K562 (cell line): ENCODE measurements around the gene TREX2. TPM values are rescaled to one million over a fixed set of nuclear protein-coding genes. Genes with fewer than 3 reads are reported as not detected.

ENCODE experiments used
- ATAC-seq: fragments of 200-7000 bp; cut with Tn5 transposase; 3 replicates; pipeline ENCODE4 v1.9.1; 2020; ENCODE audit warnings: moderate library complexity
- BruUV-seq: library from RNA; stranded (reverse); fragments of 400-500 nt; replicated peaks from 2 replicates; lab custom pipeline; 2021; lab: Mats Ljungman, UMichigan
- CTCF ChIA-PET: fragments of 300-600 bp; formaldehyde crosslinking; extraction: SDS; loops from one replicate; lab custom pipeline; 2021; ENCODE audit warnings: low intra/inter-chr PET ratio; lab: Yijun Ruan, JAX
- POLR2A ChIA-PET: fragments of 300-600, 350-650 bp; sonication (Branson Sonifier 250); formaldehyde crosslinking; extraction: SDS; loops from one replicate; lab custom pipeline; 2021; ENCODE audit warnings: antibody characterized with exemption, inconsistent platforms; lab: Yijun Ruan, JAX
- DNase-seq, 4 experiments: peaks; one replicate each; pipeline versions ENCODE4 v3.0.0 to v3.0.0-alpha.2; 2011 to 2018; ENCODE audit warnings: low spot score in 3 of 4, mixed read lengths in 3 of 4; ENCODE audit errors: extremely low read depth in 1 of 4
- FAIRE-seq: peaks from 2 replicates; lab custom pipeline; 2011; peaks lifted over from hg19 to GRCh38; lab: Jason Lieb, UNC
- H2AFZ ChIP-seq: 2 replicates; pipeline ENCODE4 v1.6.0; 2011; ENCODE audit warnings: low read depth, low read length, control low read depth, inconsistent platforms
- H3K27ac ChIP-seq: fragments of 200-600 bp; 3 replicates; pipeline ENCODE4 v1.8.0; 2011; ENCODE audit warnings: low read depth, mild to moderate bottlenecking, control low read depth, inconsistent platforms, low read length, moderate library complexity, mixed read lengths; ENCODE audit errors: extremely low read depth
- H3K27me3 ChIP-seq, 2 experiments: fragments of 300-600 bp in 1 of 2; 2 replicates in 1 of 2; 3 replicates in 1 of 2; pipeline versions ENCODE4 v1.6.0 to v1.8.0; 2011; ENCODE audit warnings: inconsistent platforms in 2 of 2, low read length in 2 of 2, mild to moderate bottlenecking in 1 of 2, mixed read lengths in 1 of 2, moderate library complexity in 1 of 2; ENCODE audit not compliant: control insufficient read depth in 2 of 2, insufficient read depth in 2 of 2
- H3K36me3 ChIP-seq: fragments of 300-600 bp; 3 replicates; pipeline ENCODE4 v1.8.0; 2011; ENCODE audit warnings: mild to moderate bottlenecking, low read length, inconsistent platforms; ENCODE audit not compliant: control insufficient read depth, insufficient read depth
- H3K4me1 ChIP-seq, 2 experiments: fragments of 200-600 bp in 1 of 2; replicated peaks in 1 of 2; 2 replicates in 1 of 2; 3 replicates in 1 of 2; pipeline versions ENCODE4 v1.5.1 to v1.8.0; 2011; ENCODE audit warnings: inconsistent platforms in 2 of 2, low read length in 2 of 2, mild to moderate bottlenecking in 1 of 2, mixed read lengths in 1 of 2, moderate library complexity in 1 of 2; ENCODE audit not compliant: control insufficient read depth in 2 of 2, insufficient read depth in 2 of 2
- H3K4me2 ChIP-seq: 2 replicates; pipeline ENCODE4 v1.6.1; 2011; ENCODE audit warnings: low read length, control low read depth, inconsistent platforms, mixed read lengths; ENCODE audit not compliant: insufficient read depth
- H3K4me3 ChIP-seq: fragments of 200-600 bp; sonication (generic), shearing (Covaris generic); 2 replicates; pipeline ENCODE4 v1.5.1; 2016; ENCODE audit warnings: control low read depth, inconsistent platforms
- H3K79me2 ChIP-seq: fragments of 200-600 bp; 3 replicates; pipeline ENCODE4 v1.8.0; 2011; ENCODE audit warnings: low read length, inconsistent platforms; ENCODE audit not compliant: control insufficient read depth, insufficient read depth
- H3K9ac ChIP-seq, 2 experiments: 2 replicates each; pipeline versions ENCODE4 v1.6.0 to v1.6.1; 2011; ENCODE audit warnings: low read depth in 2 of 2, low read length in 2 of 2, control low read depth in 1 of 2, inconsistent platforms in 1 of 2, mild to moderate bottlenecking in 1 of 2, mixed read lengths in 1 of 2; ENCODE audit not compliant: insufficient read depth in 1 of 2
- H3K9me1 ChIP-seq: one replicate; pipeline ENCODE4 v1.6.0; 2011; ENCODE audit warnings: inconsistent platforms, mild to moderate bottlenecking, low read length, moderate library complexity; ENCODE audit not compliant: control insufficient read depth, insufficient read depth
- H3K9me3 ChIP-seq: replicated peaks from 2 replicates; pipeline ENCODE4 v1.5.1; 2011; ENCODE audit warnings: low read depth, low read length, inconsistent platforms; ENCODE audit not compliant: control insufficient read depth, insufficient read depth
- H4K20me1 ChIP-seq: replicated peaks from 2 replicates; pipeline ENCODE4 v1.6.1; 2011; ENCODE audit warnings: low read length, inconsistent platforms, mixed read lengths; ENCODE audit not compliant: control insufficient read depth, insufficient read depth
- SFPQ ChIP-seq: fragments of 200-400 bp; formaldehyde crosslinking; IDR thresholded peaks from 2 replicates; pipeline ENCODE4 v1.6.1; 2017; ENCODE audit warnings: mild to moderate bottlenecking, low read depth, low read length, moderate library complexity
- WGBS: fragments of 100-300 bp; shearing (Covaris generic); methylation state at CpG from one replicate; pipeline ENCODE4 v1.1.6; 2016; ENCODE audit warnings: low coverage, mixed read lengths; ENCODE audit not compliant: insufficient coverage; ENCODE audit errors: missing lambda C conversion rate; 5-methylcytosine and 5-hydroxymethylcytosine counted together
- in situ Hi-C: fragments of 300-500 bp; cut with MboI; formaldehyde crosslinking; loops from 4 replicates; pipeline ENCODE4 v1.15.0; 2018; ENCODE audit warnings: inconsistent platforms, mixed read lengths
- intact Hi-C: fragments of 100-400 bp; cut with micrococcal nuclease; formaldehyde crosslinking; loops from 2 replicates; pipeline ENCODE4 v1.14.2; 2022
- polyA plus RNA-seq, 8 experiments: library from polyadenylated mRNA; depleted of rRNA in 4 of 8; stranded (reverse) in 5 of 8; unstranded in 3 of 8; fragments of >200 nt; fragmentation: Nextera tagmentation in 2 of 8; fragmentation: Illumina TruSeq in 1 of 8; extraction: Ambion mirVana in 2 of 8; extraction: Trizol in 1 of 8; gene quantifications; 2 replicates each; pipeline versions ENCODE4 v1.2.1 to v1.2.3, GENCODE V29; 2011 to 2014; ENCODE audit warnings: inconsistent platforms in 1 of 8, missing spikeins in 1 of 8
- total RNA-seq, 7 experiments: library from RNA; depleted of rRNA in 6 of 7; stranded (reverse); fragments of >200 nt in 6 of 7; fragmentation: Illumina TruSeq in 2 of 7; extraction: Trizol in 2 of 7; gene quantifications; 2 replicates each; pipeline versions ENCODE4 v1.2.1 to v1.2.3, GENCODE V29; 2011 to 2021; ENCODE audit warnings: low replicate concordance in 1 of 7

TREX2 gene
- total and polyA plus RNA-seq, 9 of the 15 experiments (the other 6 are each of a cell fraction or from before 2014, with no cell fraction given) = 0.07 to 1.5 (median 0.33) TPM; not detected in 2

- 70% methylated on average over 4 of the region's 8 CpGs for WGBS
- ATAC-seq (no peak), FAIRE-seq (no peak), DNase-seq (no peak)
- Histone ChIP-seq H3K9me3 (no peaks in the 10 kb centered on the region), H3K27ac (no peak overlapping the region), H3K27me3 (no peaks in the 10 kb centered on the region), H2AFZ (no peak overlapping the region), H4K20me1 (no peaks in the 10 kb centered on the region), H3K4me2 (no peak overlapping the region), H3K4me3 (no peak overlapping the region), H3K79me2 (no peaks in the 10 kb centered on the region), H3K9ac (no peak overlapping the region), H3K4me1 (peaks cover 0 to 41% of the 10 kb centered on the region in 2 experiments; a peak in 2 of 5 replicates), H3K36me3 (peaks cover 25% of the 10 kb centered on the region; the same call in 2 of the 3 replicates), H3K9me1 (no peaks in the 10 kb centered on the region)
- in situ Hi-C loops = no loop called here
- TF ChIP-seq SFPQ = no peak
- no TSS peak for BruUV-seq
- intact Hi-C loops = no loop called here
- ChIA-PET CTCF (no interaction called here), POLR2A (interaction anchor here (0.7 to 0.9 kb wide), 2 partner anchors 19 to 31 kb away, joined by 3 to 4 read pairs; no protein-coding TSS in a partner anchor)
Measured at GRCh38 chrX:153447581-153447960, 1.7 kb upstream of the TREX2 start.
